ENCODE measurements around the gene UCK2. TPM values are rescaled to one million over a fixed set of nuclear protein-coding genes. Genes with fewer than 3 reads are reported as not detected.

The UCK2 gene
- polyA plus RNA-seq, 2 donors = 18.8 to 25.4 TPM

DNA sequence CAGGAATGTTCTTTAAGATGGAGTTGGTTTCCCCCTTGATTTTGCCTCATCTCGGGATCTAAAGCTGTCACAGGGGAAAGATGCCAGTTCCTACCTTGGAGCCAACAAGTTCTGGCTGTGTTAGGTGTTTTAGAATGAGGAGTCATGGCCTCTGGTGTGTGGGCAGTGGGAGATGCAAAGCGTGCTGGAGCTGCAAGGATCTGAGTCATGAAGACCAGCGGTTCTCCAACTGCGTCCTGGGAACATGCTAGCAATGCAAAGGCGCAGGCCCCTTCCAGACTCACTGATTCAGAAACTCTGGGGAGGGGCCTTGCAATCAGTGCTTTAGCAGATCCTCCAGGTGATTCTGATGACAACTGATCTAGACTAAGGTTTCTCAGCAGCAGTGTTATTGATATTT, 109.1 kb downstream of the UCK2 start:
- Histone ChIP-seq H3K9me3 (ENCODE audit: control insufficient read depth in 2 of 2, insufficient read depth in 1 of 2, low read depth in 1 of 2, low read length in 1 of 2) (no peaks in the 10 kb centered on the region), H3K27me3 (ENCODE audit: control insufficient read depth in 1 of 2, insufficient read depth in 2 of 2, low read length in 2 of 2) (no peaks in the 10 kb centered on the region), H3K36me3 (ENCODE audit: control insufficient read depth in 2 of 2, insufficient read depth in 2 of 2, low read length in 1 of 2) (no peaks in the 10 kb centered on the region), H3K4me3 (ENCODE audit: low read depth in 1 of 2, low read length in 2 of 2) (no peak overlapping the region), H3K27ac (ENCODE audit: low read depth in 2 of 2, low read length in 1 of 2) (no peak overlapping the region), H3K4me1 (ENCODE audit: control insufficient read depth in 2 of 2, insufficient read depth in 2 of 2, low read length in 1 of 2) (no peaks in the 10 kb centered on the region)
- WGBS, 2 donors = 86 to 90% methylated on average over 5 of the region's 5 CpGs

DNA sequence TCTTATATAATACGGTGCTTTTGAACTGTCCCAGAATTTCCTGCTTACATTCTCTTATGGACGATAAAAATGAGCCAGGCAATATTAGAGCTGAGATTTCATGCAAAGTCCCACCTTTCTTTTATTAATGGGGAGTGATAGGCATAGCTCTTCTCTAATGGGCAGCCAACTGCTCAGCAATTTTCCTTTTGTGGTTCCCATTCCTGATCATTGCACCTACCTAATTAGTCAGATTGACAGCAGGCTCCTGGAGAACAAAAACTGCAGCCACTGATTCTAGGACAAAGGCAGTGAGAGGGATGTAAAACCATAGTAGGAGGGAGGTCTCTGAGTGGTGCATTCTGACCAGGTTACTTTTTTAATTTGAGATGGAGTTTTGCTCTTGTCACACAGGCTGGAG, 110.4 kb downstream of the UCK2 start:
- no peak overlapping the region for H3K4me3 ChIP-seq (ENCODE audit: low read depth in 1 of 2, low read length in 2 of 2)
- WGBS, 2 donors = 92 to 96% methylated on average over 2 of the region's 2 CpGs
- H3K27ac ChIP-seq (ENCODE audit: low read depth in 2 of 2, low read length in 1 of 2) = no peak overlapping the region
- no peaks in the 10 kb centered on the region for H3K27me3 ChIP-seq (ENCODE audit: control insufficient read depth in 1 of 2, insufficient read depth in 2 of 2, low read length in 2 of 2)
- no peaks in the 10 kb centered on the region for H3K36me3 ChIP-seq (ENCODE audit: control insufficient read depth in 2 of 2, insufficient read depth in 2 of 2, low read length in 1 of 2)
- H3K4me1 ChIP-seq (ENCODE audit: control insufficient read depth in 2 of 2, insufficient read depth in 2 of 2, low read length in 1 of 2) = no peaks in the 10 kb centered on the region
- no peaks in the 10 kb centered on the region for H3K9me3 ChIP-seq (ENCODE audit: control insufficient read depth in 2 of 2, insufficient read depth in 1 of 2, low read depth in 1 of 2, low read length in 1 of 2)

GRCh38 chr1:165938844-165939243, 111.4 kb downstream of the UCK2 start:
- no peaks in the 10 kb centered on the region for H3K36me3 ChIP-seq (ENCODE audit: control insufficient read depth in 2 of 2, insufficient read depth in 2 of 2, low read length in 1 of 2)
- H3K4me3 ChIP-seq (ENCODE audit: low read depth in 1 of 2, low read length in 2 of 2) = no peak overlapping the region
- H3K27ac ChIP-seq (ENCODE audit: low read depth in 2 of 2, low read length in 1 of 2) = no peak overlapping the region
- 85 to 87% methylated on average over 2 of the region's 2 CpGs for WGBS, 2 donors
- H3K4me1 ChIP-seq (ENCODE audit: control insufficient read depth in 2 of 2, insufficient read depth in 2 of 2, low read length in 1 of 2) = no peaks in the 10 kb centered on the region
- no peaks in the 10 kb centered on the region for H3K27me3 ChIP-seq (ENCODE audit: control insufficient read depth in 1 of 2, insufficient read depth in 2 of 2, low read length in 2 of 2)
- no peaks in the 10 kb centered on the region for H3K9me3 ChIP-seq (ENCODE audit: control insufficient read depth in 2 of 2, insufficient read depth in 1 of 2, low read depth in 1 of 2, low read length in 1 of 2)

DNA sequence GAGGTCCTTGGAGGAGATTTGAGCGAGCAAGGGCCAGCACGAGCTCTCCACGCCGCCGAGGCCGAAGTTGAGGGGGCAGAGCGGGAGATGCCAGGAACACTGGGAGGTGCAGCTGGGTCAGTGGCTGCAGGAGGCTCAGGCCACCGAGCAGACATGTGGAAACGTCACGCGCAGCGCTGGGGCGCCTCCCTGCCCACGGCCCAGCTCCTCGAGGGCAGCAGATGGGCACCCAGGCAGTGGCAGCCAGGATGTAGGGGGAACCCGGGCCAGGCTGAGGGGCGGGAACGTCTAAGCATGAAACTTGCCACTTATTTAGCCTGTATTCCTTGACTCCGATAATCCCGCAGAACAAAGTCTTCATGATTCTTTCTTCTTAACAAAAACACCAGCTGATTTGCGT, 114.1 kb downstream of the UCK2 start:
- Histone ChIP-seq H3K27me3 (ENCODE audit: control insufficient read depth in 1 of 2, insufficient read depth in 2 of 2, low read length in 2 of 2) (no peaks in the 10 kb centered on the region), H3K9me3 (ENCODE audit: control insufficient read depth in 2 of 2, insufficient read depth in 1 of 2, low read depth in 1 of 2, low read length in 1 of 2) (no peaks in the 10 kb centered on the region), H3K36me3 (ENCODE audit: control insufficient read depth in 2 of 2, insufficient read depth in 2 of 2, low read length in 1 of 2) (no peaks in the 10 kb centered on the region), H3K27ac (ENCODE audit: low read depth in 2 of 2, low read length in 1 of 2) (no peak overlapping the region), H3K4me1 (ENCODE audit: control insufficient read depth in 2 of 2, insufficient read depth in 2 of 2, low read length in 1 of 2) (no peaks in the 10 kb centered on the region), H3K4me3 (ENCODE audit: low read depth in 1 of 2, low read length in 2 of 2) (no peak overlapping the region)
- WGBS, 2 donors = 92 to 94% methylated on average over 21 of the region's 21 CpGs

DNA sequence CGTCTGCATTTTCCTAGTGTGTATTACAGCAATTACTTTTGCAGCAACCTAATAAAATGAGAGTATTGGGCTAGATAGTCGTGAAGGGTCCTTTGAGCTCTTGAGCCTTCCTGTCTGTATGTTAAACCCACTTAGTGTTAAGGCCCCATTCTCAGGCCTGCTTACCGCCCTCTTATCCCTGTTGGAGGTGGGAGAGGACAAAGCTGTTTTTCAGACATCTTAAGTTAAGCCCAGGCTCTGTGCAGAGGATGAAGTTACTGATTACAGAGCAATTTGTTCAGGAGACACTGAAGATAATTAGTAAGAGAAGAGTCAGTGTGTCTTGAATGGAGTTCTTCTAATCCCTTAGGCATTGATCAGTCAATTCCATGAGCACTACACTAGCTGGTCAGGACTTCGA, 114.6 kb downstream of the UCK2 start:
- Histone ChIP-seq H3K36me3 (ENCODE audit: control insufficient read depth in 2 of 2, insufficient read depth in 2 of 2, low read length in 1 of 2) (no peaks in the 10 kb centered on the region), H3K27me3 (ENCODE audit: control insufficient read depth in 1 of 2, insufficient read depth in 2 of 2, low read length in 2 of 2) (no peaks in the 10 kb centered on the region), H3K27ac (ENCODE audit: low read depth in 2 of 2, low read length in 1 of 2) (no peak overlapping the region), H3K9me3 (ENCODE audit: control insufficient read depth in 2 of 2, insufficient read depth in 1 of 2, low read depth in 1 of 2, low read length in 1 of 2) (no peaks in the 10 kb centered on the region), H3K4me1 (ENCODE audit: control insufficient read depth in 2 of 2, insufficient read depth in 2 of 2, low read length in 1 of 2) (no peaks in the 10 kb centered on the region), H3K4me3 (ENCODE audit: low read depth in 1 of 2, low read length in 2 of 2) (no peak overlapping the region)
- WGBS, 2 donors = 76 to 80% methylated on average over 4 of the region's 4 CpGs

DNA sequence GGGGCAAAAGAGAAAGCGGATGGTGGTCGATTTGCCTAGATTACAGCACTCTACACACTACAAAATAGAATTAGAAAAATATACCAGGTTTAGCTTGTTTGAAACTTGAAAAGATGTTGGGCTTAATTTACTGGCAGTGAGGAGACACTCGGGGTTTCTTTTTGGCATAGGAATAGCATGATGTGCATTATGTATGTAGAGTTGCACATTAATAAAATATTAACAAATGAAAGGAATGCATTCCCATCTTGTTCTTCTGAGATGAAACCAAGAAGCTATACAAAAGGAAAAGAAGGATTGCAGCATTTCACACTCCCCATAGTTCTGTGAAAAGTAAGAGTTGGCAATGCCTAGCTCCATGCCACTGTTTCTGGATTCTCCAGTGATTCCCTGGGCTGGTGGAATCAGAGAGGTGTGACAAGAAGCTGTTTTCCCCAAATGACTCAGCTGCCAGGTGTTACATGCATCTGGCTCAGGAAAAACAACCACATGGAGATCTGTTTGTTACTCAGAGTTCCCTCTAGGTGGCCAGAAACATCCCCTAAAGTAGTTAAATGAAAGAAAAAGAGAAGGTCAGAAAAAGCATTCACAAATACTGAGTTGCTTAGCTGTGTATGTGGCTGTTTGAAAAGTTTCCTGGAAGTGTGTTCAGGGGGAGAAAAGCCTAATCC, 115.6 kb downstream of the UCK2 start:
- no peaks in the 10 kb centered on the region for H3K27me3 ChIP-seq (ENCODE audit: control insufficient read depth in 1 of 2, insufficient read depth in 2 of 2, low read length in 2 of 2)
- no peaks in the 10 kb centered on the region for H3K9me3 ChIP-seq (ENCODE audit: control insufficient read depth in 2 of 2, insufficient read depth in 1 of 2, low read depth in 1 of 2, low read length in 1 of 2)
- no peaks in the 10 kb centered on the region for H3K4me1 ChIP-seq (ENCODE audit: control insufficient read depth in 2 of 2, insufficient read depth in 2 of 2, low read length in 1 of 2)
- no peak overlapping the region for H3K4me3 ChIP-seq (ENCODE audit: low read depth in 1 of 2, low read length in 2 of 2)
- H3K27ac ChIP-seq (ENCODE audit: low read depth in 2 of 2, low read length in 1 of 2) = no peak overlapping the region
- H3K36me3 ChIP-seq (ENCODE audit: control insufficient read depth in 2 of 2, insufficient read depth in 2 of 2, low read length in 1 of 2) = no peaks in the 10 kb centered on the region
- WGBS, 2 donors = 74 to 77% methylated on average over 3 of the region's 3 CpGs

GRCh38 chr1:165945911-165946310, 118.5 kb downstream of the UCK2 start:
- Histone ChIP-seq H3K36me3 (ENCODE audit: control insufficient read depth in 2 of 2, insufficient read depth in 2 of 2, low read length in 1 of 2) (no peaks in the 10 kb centered on the region), H3K4me3 (ENCODE audit: low read depth in 1 of 2, low read length in 2 of 2) (no peak overlapping the region), H3K4me1 (ENCODE audit: control insufficient read depth in 2 of 2, insufficient read depth in 2 of 2, low read length in 1 of 2) (no peaks in the 10 kb centered on the region), H3K27me3 (ENCODE audit: control insufficient read depth in 1 of 2, insufficient read depth in 2 of 2, low read length in 2 of 2) (no peaks in the 10 kb centered on the region), H3K9me3 (ENCODE audit: control insufficient read depth in 2 of 2, insufficient read depth in 1 of 2, low read depth in 1 of 2, low read length in 1 of 2) (peaks cover 0 to 2% of the 10 kb centered on the region in 2 donors), H3K27ac (ENCODE audit: low read depth in 2 of 2, low read length in 1 of 2) (no peak overlapping the region)
- WGBS, 2 donors = 79 to 80% methylated on average over 4 of the region's 4 CpGs

DNA sequence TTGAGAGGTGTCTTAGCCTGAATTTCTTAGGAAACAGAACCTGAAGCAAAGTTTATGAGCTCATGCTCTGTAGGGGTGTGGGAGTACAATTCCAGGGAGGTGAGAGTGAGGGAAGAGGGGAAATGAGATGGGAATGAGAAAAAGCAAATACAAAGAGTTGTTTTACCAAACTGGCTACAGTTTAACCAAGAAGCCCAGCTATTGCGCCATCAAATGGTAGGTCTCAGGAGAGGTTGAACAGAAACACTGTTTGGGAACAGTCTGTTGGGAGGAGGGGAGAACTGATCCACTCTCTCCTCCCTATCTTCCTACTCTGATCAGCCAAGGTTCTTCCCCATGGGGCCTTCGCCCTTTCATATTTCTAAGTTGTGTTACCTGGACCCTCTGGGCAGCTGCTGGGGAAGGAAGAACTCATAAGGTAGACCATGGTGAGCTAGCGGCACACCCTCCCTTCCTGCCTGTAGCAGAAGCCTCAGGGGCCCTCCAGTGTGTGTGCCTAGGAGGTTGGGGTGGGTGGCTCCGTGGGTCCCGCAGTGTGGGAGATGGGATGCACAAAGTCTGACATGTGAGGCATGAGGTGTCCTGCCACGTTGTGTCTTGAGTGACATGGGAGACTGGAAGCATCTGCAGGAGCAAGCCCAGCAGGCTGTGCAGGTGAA, 120.5 kb downstream of the UCK2 start:
- Histone ChIP-seq H3K27ac (ENCODE audit: low read depth in 2 of 2, low read length in 1 of 2) (no peak overlapping the region), H3K4me3 (ENCODE audit: low read depth in 1 of 2, low read length in 2 of 2) (no peak overlapping the region), H3K36me3 (ENCODE audit: control insufficient read depth in 2 of 2, insufficient read depth in 2 of 2, low read length in 1 of 2) (no peaks in the 10 kb centered on the region), H3K4me1 (ENCODE audit: control insufficient read depth in 2 of 2, insufficient read depth in 2 of 2, low read length in 1 of 2) (no peaks in the 10 kb centered on the region), H3K9me3 (ENCODE audit: control insufficient read depth in 2 of 2, insufficient read depth in 1 of 2, low read depth in 1 of 2, low read length in 1 of 2) (peaks cover 0 to 2% of the 10 kb centered on the region in 2 donors), H3K27me3 (ENCODE audit: control insufficient read depth in 1 of 2, insufficient read depth in 2 of 2, low read length in 2 of 2) (no peaks in the 10 kb centered on the region)
- 87 to 90% methylated on average over 6 of the region's 6 CpGs for WGBS, 2 donors

GRCh38 chr1:165949335-165950130, 122.1 kb downstream of the UCK2 start:
- Histone ChIP-seq H3K9me3 (ENCODE audit: control insufficient read depth in 2 of 2, insufficient read depth in 1 of 2, low read depth in 1 of 2, low read length in 1 of 2) (peaks cover 0 to 2% of the 10 kb centered on the region in 2 donors), H3K27ac (ENCODE audit: low read depth in 2 of 2, low read length in 1 of 2) (no peak overlapping the region), H3K4me3 (ENCODE audit: low read depth in 1 of 2, low read length in 2 of 2) (no peak overlapping the region), H3K36me3 (ENCODE audit: control insufficient read depth in 2 of 2, insufficient read depth in 2 of 2, low read length in 1 of 2) (no peaks in the 10 kb centered on the region), H3K27me3 (ENCODE audit: control insufficient read depth in 1 of 2, insufficient read depth in 2 of 2, low read length in 2 of 2) (no peaks in the 10 kb centered on the region), H3K4me1 (ENCODE audit: control insufficient read depth in 2 of 2, insufficient read depth in 2 of 2, low read length in 1 of 2) (no peaks in the 10 kb centered on the region)
- WGBS, 2 donors = 63 to 64% methylated on average over 6 of the region's 6 CpGs

All from esophagus (tissue), 2 donors.